NCI-H82 treated with DMSO at 0.1 percent for 48 hours (cell line): ENCODE measurements around the gene SLC44A4.
"Not testable (repeated sequence)": the region's sequence is repeated elsewhere in the genome, so short reads cannot be mapped to it uniquely, and the experiment has no call there.

Experiments used
- DNase-seq: peaks from one replicate; lab custom pipeline; 2025; ENCODE audit not compliant: unreplicated experiment; lab: John Stamatoyannopoulos, UW

SLC44A4 gene

DNA sequence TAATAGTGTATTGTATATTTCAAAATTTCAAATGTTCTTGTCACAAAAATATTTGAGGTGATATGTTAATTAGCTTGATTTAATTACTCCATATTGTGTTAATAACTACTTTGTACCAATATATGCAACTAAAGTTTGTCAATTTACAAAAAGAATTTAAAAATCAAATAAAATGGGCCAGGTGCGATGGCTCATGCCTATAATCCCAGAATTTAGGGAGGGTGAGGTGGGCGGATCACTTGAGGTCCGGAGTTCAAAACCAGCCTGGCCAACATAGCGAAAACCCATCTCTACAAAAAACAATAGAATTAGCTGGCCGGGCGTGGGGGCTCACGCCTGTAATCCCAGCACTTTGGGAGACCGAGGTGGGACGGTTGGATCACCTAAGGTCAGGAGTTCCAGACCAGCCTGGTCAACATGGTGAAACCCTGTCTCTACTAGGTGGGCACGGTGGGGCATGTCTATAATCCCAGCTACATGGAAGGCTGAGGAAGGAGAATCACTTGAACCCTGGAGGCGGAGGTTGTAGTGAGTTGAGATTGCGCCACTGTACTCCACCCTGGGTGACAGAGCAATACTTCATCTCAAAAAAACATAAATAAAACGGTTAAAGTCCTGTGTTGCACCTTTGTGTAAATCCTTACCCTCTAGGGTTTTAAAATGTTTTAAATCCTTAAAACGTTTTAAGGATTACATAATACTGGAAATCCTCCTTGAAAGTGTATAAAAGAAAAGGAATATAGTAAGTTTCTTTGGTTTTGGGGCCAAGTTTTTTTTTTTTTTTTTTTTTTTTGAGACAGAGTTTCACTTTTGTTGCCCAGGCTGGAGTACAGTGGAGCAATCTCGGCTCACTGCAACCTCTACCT is 47.2 kb downstream of the SLC44A4 start:
- no peak for DNase-seq

DNA sequence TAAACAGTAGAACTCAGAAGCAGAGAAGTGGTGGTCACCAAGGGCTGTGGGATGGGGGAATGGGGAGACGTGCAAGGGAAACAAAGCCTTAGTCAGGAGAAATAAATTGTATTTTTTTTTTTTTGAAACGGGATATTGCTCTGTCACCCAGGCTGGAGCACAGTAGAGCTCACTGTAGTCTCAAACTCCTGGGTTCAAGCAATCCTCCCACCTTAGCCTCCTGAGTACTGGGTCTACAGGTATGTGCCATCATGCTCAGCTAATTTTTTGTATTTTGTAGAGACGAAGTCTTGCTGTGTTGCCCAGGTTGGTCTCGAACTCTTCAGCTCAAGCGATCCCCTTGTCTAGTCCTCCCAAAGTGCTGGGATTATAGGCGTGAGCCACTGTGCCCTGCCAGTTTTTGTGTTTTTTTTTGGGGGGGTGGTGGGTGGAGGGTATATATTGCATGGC is 47.9 kb downstream of the SLC44A4 start:
- DNase-seq: no peak

DNA sequence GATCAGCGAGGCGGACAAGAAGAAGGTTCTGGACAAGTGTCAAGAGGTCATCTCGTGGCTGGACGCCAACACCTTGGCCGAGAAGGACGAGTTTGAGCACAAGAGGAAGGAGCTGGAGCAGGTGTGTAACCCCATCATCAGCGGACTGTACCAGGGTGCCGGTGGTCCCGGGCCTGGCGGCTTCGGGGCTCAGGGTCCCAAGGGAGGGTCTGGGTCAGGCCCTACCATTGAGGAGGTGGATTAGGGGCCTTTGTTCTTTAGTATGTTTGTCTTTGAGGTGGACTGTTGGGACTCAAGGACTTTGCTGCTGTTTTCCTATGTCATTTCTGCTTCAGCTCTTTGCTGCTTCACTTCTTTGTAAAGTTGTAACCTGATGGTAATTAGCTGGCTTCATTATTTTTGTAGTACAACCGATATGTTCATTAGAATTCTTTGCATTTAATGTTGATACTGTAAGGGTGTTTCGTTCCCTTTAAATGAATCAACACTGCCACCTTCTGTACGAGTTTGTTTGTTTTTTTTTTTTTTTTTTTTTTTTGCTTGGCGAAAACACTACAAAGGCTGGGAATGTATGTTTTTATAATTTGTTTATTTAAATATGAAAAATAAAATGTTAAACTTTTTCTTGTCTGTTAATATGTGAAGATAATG is 49.0 kb downstream of the SLC44A4 start:
- DNase-seq: peak; percentile 45

DNA sequence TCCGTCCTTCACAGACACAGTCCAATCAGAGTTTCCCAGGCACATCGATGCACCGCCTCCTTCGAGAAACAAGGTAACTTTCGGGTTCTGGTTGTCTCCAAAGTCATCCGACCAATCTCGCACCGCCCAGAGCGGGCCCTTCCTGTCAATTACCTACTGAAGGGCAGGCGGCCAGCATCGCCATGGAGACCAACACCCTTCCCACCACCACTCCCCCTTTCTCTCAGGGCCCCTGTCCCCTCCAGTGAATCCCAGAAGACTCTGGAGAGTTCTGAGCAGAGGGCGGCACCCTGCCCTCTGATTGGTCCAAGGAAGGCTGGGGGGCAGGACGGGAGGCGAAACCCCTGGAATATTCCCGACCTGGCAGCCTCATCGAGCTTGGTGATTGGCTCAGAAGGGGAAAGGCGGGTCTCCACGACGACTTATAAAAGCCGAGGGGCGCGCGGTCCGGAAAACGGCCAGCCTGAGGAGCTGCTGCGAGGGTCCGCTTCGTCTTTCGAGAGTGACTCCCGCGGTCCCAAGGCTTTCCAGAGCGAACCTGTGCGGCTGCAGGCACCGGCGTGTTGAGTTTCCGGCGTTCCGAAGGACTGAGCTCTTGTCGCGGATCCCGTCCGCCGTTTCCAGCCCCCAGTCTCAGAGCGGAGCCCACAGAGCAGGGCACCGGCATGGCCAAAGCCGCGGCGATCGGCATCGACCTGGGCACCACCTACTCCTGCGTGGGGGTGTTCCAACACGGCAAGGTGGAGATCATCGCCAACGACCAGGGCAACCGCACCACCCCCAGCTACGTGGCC is 51.3 kb downstream of the SLC44A4 start, which contains the start of gene HSPA1B:
Gene HSPA1B (plus strand): TSS at position 453 of the 794 bp plus-strand sequence. CDS start 213 bp downstream, at position 666.
- peak; percentile 100 for DNase-seq

DNA sequence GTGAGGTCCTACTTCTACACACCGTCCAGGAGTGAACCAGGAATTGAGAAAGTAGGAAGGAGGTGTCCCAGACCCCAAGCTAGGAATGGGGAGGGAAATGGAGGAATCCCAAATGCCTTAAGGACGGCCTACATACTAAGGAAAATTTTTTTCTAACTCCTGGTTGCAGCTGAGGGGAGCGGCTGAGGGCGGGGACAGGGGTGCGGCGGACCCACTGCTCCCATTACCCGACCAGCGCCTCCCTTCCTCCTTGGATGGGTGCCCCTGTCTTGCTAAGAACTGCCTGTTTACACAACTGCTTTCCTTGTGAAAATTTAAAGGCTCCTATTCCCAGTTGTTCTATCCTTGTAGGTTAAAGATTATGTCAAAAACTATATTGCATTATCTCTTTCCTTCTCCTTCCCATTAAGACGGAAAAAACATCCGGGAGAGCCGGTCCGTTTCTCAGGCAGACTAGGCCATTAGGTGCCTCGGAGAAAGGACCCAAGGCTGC is 52.0 kb downstream of the SLC44A4 start:
- DNase-seq: no peak

DNA sequence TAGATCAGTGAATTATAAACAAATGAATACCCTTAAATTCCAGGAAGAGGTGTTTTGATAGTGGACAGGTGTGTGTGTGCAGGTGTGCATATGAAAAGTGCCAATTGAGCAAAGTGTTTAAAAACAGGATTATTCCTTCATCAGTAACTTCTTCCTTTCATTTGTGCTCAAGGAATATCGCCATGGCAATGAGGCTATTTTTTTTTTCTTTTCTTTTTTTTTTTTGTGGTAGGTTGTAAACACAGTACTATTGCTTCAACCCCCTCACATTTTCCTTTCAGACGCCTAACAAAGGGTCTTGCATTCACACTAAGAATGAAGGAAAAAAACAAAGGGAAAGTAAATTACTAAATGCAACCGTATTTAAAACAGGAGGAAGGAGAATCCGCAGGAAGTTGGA is 53.2 kb downstream of the SLC44A4 start:
- DNase-seq: no peak

DNA sequence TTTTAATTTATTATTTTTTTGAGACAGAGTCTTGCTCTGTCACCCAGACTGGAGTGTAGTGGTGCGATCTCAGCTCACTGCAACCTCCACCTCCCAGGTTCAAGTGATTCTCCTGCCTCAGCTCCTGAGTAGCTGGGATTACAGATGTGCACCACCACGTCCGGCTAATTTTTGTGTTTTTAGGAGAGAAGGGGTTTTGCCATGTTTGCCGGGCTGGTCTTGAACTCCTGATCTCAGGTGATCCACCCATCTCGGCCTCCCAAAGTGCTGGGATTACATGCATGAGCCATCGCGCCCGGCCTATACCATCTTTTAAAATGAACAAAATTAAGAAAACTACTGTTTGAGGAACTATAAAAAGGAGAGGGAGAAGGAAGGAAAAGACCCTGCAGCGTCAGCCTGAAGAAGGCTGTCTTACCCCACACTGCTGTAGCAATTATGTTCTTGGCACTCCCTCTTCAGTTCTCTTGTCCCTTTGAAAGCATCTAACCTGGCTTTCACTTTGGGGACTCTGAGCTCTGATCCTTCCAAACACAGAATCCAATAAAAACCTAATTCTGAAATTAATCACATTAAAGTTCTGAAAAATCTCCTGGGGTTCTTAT is 55.1 kb downstream of the SLC44A4 start:
- DNase-seq: not testable (repeated sequence)

DNA sequence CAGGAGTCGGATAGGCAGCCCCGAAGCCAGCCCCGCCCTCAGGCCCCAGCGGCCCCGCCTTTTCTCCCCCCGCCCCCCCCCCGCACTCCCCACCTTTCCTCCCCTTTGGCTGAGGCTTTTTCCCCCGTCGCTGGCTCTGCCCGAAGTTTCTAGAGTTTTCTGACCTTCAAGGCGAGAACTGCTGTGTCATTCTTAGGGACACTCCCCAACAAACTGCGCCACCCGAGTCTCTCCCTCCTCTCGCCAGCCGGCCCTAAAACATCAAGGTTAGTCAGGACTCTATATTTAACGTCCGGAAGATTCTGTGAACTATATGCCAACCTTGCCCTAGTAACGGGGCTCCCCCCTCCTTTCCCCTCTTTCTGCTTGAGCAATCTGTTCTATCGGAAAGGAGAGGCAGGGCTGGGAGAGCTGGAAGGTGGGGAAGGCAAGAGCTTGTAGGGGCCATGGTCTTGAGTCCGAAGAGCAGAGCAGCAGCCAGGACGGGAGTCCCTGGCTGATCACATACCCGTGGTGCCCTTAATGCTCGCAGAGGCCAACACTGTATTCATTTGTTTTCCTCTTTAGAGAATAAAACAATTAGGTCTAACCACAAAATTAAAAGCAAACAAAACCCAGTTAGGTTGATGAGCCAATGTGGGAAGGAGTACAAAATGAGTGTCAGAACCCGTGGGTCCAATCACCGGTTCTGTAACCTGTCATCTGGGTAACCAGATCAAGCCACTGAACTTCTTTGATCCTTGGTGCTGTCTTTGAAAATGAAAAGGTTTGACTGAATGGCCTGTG is 56.6 kb downstream of the SLC44A4 start:
- DNase-seq: no peak

DNA sequence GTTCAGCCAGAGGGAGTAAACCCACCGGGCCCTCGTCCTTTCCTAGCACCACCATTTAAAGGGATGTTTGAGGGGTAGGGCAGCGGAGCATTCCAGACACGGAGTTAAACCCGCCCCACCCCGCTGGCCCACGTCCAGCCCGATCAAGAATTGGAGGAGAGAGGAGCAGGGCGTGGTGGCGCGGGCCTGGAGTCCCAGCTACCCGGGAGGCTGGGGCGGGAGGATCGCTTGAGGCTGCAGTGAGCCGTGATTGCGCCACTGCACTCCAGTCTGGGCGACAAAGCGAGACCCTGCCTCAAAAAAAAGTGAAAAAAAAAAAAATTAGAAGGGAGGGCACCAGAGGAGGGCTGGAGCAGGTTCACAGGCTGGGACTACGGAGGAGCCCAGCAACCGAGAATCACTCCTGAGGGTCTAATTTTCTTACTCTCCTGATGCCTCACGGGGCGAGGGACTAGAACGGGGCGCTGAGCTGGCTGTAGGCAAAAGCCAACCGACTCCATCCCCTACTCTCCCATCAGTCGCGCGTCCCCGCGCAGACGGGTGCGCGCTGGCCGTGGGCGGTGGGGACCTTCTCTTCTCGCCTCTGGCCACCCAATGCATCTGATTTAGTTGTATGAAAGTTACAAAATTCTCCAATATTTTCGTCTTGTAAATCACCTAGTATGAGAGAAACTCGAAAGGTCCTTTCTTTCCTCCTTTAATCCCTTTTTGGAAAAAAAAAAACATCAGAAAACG is 57.3 kb downstream of the SLC44A4 start:
- DNase-seq: peak; percentile 42

DNA sequence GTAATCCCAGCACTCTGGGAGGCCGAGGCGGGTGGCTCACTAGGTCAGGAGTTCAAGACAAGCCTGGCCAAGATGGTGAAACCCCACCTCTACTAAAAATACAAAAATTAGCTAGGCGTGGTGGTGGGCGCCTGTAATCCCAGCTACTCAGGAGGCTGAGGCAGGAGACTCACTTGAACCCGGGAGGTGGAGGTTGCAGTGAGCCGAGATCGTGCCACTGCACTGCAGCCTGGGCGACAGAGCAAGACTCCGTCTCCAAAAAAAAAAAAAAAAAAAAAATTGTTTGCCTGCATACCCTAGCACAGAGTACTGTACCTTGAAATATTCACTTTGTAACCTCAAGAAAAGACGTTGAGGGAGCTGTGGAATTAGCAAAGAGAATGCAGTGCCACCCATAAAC is 58.4 kb downstream of the SLC44A4 start:
- DNase-seq: not testable (repeated sequence)

DNA sequence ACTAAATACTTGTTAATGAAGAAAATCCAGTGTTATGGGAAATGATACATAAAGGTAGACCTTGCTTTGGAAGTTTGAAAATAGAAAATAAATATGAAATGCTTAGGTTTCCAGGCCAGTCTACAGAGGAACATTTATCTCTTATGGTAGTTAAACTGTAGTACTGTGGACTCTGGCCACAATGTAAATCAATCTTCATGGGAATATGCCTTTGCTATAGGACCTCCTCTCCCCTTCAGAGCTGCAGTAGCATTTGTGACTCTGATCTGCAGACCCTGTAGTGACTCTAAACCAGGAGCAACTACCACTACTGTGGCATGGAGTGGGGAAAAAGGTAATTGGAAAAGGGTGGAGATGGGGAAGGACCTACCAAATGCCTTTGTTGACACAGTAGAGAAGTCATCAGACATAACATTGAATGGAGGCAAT is 58.9 kb downstream of the SLC44A4 start:
- DNase-seq: no peak

DNA sequence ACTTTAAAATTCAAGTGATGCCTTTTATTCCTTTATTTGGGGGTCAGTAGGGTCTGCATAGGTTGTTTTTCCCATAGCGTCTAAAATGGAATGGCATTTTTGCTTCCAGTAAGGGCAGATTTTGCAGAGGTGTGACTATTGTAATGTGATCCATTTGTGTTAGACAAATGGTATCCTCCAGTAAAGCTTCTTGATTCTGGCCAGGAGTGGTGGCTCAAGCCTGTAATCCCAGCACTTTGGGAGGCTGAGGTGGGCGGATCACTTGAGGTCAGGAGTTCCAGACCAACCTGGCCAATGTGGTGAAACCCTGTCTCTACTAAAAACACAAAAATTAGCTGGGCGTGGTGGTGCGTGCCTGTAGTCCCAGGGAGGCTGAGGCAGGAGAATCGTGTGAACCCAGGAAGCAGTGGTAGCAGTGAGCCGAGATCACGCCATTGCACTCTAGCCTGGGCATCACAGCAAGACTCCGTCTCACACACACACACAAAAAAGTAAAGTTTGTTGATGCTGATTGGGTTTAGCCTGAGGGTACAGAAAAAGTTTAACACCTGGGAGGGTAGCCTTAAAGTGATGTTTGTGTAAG is 60.8 kb downstream of the SLC44A4 start:
- not testable (repeated sequence) for DNase-seq

DNA sequence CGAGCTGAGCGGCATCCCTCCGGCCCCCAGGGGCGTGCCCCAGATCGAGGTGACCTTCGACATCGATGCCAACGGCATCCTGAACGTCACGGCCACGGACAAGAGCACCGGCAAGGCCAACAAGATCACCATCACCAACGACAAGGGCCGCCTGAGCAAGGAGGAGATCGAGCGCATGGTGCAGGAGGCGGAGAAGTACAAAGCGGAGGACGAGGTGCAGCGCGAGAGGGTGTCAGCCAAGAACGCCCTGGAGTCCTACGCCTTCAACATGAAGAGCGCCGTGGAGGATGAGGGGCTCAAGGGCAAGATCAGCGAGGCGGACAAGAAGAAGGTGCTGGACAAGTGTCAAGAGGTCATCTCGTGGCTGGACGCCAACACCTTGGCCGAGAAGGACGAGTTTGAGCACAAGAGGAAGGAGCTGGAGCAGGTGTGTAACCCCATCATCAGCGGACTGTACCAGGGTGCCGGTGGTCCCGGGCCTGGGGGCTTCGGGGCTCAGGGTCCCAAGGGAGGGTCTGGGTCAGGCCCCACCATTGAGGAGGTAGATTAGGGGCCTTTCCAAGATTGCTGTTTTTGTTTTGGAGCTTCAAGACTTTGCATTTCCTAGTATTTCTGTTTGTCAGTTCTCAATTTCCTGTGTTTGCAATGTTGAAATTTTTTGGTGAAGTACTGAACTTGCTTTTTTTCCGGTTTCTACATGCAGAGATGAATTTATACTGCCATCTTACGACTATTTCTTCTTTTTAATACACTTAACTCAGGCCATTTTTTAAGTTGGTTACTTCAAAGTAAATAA is 61.5 kb downstream of the SLC44A4 start:
- DNase-seq: not testable (repeated sequence)

DNA sequence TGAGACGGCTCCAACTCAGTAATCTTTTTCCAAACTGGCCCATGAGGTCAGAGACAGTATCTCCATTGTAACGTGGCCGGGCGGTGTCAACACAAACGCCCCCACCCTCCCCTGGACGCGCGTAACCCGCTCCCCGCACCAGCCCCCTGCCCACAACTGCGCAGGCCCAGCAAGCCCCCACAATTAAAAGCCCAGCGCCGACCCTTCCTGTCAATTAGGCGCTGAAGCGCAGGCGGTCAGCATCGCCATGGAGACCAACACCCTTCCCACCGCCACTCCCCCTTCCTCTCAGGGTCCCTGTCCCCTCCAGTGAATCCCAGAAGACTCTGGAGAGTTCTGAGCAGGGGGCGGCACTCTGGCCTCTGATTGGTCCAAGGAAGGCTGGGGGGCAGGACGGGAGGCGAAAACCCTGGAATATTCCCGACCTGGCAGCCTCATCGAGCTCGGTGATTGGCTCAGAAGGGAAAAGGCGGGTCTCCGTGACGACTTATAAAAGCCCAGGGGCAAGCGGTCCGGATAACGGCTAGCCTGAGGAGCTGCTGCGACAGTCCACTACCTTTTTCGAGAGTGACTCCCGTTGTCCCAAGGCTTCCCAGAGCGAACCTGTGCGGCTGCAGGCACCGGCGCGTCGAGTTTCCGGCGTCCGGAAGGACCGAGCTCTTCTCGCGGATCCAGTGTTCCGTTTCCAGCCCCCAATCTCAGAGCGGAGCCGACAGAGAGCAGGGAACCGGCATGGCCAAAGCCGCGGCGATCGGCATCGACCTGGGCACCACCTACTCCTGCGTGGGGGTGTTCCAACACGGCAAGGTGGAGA is 63.6 kb downstream of the SLC44A4 start, which contains the start of the genes HSPA1A and HSPA1L:
Gene HSPA1A (plus strand): TSS at position 519 of the 814 bp plus-strand sequence. CDS start 214 bp downstream, at position 733.
Gene HSPA1L (minus strand): TSS at position 259 of the 814 bp plus-strand sequence. CDS start 3,311 bp downstream, outside the sequence.
- peak; percentile 96 for DNase-seq

DNA sequence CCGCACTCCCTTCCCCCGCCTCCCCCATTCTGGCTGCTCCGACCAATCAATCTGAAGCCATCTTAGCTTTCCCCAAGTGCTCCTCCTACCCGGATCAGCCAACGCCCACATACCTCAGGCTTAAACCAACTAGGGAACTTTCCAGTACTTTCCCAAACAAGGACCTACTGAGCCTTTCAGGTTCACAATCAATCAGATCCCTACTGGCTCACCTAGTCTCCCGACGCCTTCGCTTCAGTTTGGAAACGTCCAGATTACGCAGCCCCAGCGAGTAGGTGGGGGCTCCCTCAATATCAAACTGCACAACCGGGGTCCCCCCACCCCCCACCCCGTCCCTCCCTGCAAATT is 64.1 kb downstream of the SLC44A4 start:
- peak; percentile 98 for DNase-seq

DNA sequence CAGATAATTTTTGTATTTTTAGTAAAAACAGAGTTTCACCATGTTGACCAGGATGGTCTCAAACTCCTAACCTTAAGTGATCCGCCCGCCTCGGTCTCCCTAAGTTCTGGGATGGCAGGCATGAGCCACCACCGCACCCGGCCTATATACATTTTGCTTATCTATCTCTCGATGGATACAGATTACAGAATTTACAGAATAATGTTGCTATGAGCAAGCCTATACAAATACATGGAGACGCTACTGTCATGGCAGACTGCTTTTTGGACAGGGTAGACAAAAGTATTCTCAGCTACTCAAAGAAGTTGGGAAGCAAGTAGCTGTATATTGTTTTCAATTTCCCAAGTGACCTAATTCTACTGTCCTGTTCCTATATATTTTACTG is 65.3 kb downstream of the SLC44A4 start:
- no peak for DNase-seq
